Activated CD4-positive, alpha-beta T cell treated with anti-CD3 and anti-CD28 coated beads, Interleukin-2, amount 50 U/mL, for 24 hours (primary cell): ENCODE results near the gene C1QTNF8.

ENCODE experiments used
- DNase-seq, 2 donors: peaks; one replicate each; pipeline ENCODE4 v3.0.0-alpha.2; 2020; ENCODE audit warnings: low read depth in 1 of 2, low spot score in 1 of 2

The C1QTNF8 gene

GRCh38 chr16:1127971-1128715 lies 32.1 kb upstream of the C1QTNF8 start:
- DNase-seq: no peak

- DNase-seq: no peak
These were observed 31.1 kb upstream of the C1QTNF8 start for GRCh38 chr16:1127101-1127500.

GRCh38 chr16:1126586-1126985 lies 30.5 kb upstream of the C1QTNF8 start:
- DNase-seq: no peak

GRCh38 chr16:1126044-1126443 lies 30.0 kb upstream of the C1QTNF8 start:
- DNase-seq: no peak

DNA sequence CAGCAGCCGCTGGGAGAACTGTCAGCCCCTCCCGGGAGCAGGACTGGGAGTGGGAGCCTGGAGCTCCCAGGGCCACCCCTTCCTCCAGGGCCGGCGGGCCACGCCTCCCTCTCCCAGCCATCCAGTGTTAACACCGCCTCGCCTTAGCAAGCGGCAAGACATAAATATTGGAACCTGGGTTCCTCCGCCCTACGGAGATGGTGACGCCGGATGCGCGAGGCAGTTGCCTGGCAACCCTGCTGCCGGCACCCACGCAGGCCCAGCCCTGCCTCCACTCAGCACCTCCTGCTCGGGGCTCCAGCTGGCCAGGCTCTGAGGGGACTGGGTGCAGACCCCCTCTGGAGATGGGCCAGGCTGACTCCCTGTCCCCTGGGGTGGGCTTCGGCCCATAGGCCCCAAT lies 29.4 kb upstream of the C1QTNF8 start:
- peak in 1 of 2 donors; percentile 17 for DNase-seq

DNA sequence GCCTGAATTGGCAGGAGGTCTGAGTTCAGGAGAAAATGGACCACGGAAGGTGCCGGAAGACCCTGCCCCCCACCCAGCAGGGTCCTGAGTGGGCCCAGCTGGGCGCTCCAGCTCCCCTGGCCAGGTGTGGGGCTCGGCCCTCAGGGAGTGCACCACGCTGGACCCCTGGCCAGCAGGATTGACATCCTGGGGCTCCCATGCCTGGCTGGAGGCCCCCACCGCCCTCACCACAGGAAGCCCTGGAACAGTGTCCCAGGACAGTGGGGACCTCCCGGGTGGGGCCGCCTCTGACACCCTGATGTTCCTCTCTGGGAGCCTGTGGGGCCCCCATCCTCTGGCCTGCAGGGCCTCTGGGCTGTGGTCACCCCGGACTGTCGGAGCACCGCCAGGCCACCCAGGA lies 28.8 kb upstream of the C1QTNF8 start:
- DNase-seq: no peak

- DNase-seq: no peak
These were observed 28.2 kb upstream of the C1QTNF8 start for GRCh38 chr16:1124291-1124690.

DNA sequence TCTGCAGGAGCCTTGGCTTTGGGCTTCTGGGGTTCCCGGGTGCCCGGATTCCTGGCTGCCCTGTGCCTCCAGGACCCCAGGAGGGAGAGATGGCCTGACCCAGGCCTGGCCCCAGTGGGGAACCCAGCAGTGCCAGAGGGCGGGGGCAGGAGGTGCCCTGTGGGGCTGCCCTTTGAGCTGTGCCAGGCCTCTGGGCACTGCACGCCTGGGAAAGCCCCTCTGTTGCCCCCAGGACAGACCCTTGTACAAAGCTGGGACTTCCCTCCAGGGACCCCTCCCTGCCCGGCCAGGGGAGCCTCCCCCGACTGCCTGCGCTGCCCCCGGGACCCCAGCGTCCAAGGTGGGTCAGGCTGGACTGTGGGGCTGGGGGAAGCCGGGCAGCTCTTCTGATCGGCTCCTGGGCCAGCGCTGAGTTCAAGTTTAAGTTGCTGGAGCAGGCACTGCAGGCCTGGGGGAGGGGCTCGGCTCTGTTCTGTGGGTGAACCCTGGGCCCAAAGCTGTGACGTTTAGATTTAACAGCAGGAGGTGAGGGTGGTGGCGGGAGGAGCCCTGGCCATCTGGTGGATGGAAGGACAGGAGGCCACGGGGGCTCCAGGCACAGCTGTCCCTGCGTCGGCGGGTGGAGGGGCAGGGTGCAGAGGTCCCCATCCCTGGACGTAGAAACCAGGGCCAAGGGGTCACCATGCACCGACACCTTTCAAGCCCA lies 27.6 kb upstream of the C1QTNF8 start:
- no peak for DNase-seq

GRCh38 chr16:1122398-1122765 lies 26.3 kb upstream of the C1QTNF8 start:
- no peak for DNase-seq

GRCh38 chr16:1121601-1122397 lies 25.8 kb upstream of the C1QTNF8 start:
- no peak for DNase-seq

GRCh38 chr16:1121009-1121408 lies 25.0 kb upstream of the C1QTNF8 start:
- no peak for DNase-seq

DNA sequence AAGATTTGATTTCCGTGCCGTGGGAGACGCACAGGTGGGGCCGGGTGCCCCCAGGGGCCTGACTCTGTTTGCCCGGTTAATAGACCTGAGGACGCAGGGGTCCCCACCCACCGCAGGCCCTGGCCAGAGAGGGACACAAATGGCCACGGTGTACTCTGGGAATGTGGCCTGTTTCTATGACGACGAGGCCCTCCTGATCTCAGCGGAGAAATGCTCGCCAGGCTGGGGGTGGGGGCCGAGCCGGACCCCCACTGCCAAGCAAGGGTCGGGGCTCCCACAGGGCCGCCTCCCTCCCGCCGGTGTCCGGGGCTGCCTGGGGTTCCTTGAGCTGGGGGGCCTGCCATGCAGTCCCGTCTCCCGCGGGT lies 24.5 kb upstream of the C1QTNF8 start:
- no peak for DNase-seq

DNA sequence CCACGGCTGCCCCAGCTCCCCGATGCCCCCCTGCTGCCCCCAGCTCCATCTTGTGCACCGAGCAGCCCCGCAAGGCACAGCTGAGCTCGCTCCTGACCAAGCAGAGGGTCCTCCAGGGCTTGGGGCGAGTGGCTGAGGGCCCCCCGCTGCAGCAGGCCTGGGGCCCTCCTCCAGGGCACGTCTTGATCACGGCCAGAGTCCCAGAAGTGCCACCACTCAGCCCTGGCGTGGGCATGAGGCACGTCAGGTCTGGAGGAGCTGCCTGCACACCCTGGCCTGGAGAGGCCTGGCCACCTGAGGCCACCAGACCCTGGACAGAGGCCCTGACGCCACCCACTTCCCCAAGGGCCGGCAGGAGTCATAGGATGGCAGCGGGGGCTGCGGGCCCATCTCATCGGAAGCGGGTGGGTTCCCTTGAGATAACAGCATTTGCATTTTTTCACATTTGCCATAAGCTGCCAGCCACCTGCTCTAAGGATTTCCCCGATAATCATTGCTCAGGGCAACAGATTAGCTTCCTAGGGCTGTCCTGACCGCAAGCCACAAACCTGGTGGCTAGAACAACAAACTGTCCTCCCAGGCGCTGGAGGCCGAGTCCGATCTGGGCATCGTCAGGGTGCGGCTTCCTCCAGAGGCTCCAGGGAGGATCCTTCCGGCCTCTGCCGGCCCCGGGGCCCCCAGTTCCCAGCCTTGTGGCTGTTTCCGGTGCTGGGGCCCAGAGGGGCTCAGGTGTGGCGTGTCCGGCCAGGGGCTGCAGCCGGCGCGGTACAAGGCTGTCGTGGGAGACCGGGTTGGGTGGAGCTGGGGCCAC lies 23.9 kb upstream of the C1QTNF8 start:
- DNase-seq: no peak

GRCh38 chr16:1119129-1119528 lies 23.1 kb upstream of the C1QTNF8 start:
- DNase-seq: no peak

DNA sequence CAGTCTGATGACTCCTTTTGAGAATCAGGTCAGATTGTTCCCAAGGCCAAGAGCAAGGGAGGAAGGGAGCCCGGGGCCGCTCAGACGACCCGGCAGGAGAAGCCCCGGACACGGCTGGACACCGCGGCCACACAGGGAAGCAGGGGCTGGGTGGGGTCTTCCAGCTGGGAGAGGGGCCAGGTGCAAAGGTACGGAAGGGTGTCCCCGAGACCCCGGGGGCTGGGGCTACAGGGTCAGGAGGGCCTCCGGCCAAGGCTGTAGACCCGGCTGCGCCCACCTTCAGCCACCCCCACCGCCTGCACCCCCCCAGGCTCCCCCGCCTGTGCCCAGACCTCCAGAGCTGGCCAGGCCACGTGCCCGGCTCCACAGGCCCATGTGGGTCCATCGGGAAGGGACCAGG lies 21.9 kb upstream of the C1QTNF8 start:
- DNase-seq: no peak

DNA sequence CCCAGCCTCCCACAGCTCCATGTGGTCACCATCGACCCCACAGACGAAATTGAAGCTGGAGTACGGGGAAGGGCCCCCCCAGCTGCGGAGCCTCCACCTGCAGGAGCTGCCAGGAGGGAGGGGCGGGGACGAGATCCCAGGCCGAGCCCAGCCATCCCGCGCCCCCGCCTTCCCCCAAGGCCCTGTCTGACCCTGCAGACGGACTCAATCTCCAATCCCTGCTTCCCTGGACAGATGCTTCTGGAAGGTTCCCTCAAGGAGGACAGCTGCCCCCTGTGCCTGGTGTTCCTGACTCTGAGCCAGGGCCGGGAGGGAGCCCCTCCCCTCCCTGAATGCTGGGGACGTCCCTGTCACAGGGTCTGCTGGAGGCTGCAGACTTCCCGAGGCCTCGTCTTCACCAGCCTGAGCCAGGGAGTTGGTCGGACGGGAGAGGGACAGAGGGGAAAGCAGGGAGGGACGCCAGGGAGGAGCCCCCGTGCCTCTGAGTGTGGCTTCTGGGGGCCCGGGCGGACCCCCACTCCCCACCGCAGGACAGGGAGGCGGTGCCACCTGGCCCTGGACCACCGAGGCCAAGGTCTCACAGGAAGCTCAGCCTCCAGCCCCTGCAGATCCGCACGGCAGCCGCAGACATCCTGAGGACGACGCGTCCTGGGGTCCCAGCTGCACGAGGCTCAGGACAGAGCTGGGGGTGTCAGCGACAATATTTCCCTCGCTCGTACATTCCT lies 21.3 kb upstream of the C1QTNF8 start:
- no peak for DNase-seq

DNA sequence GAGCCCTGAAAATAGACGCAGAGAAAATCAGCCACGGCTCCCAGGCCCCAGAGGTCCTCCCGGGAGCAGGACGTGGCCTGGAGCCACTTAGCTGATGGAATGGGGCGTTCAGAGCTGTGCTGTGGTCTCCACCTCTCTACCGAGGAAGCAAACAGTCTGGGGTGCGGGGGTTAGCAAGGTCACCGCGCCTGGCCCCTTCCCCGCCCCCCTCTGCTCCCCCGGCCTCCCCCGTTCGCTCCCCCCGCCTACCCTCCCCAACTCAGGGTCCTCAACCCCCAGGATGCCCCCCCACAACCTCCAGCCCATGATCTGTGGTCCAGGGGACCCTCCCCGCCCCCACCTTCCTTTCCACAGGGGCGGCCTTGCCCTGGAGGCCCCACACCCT lies 20.6 kb upstream of the C1QTNF8 start:
- DNase-seq: no peak

DNA sequence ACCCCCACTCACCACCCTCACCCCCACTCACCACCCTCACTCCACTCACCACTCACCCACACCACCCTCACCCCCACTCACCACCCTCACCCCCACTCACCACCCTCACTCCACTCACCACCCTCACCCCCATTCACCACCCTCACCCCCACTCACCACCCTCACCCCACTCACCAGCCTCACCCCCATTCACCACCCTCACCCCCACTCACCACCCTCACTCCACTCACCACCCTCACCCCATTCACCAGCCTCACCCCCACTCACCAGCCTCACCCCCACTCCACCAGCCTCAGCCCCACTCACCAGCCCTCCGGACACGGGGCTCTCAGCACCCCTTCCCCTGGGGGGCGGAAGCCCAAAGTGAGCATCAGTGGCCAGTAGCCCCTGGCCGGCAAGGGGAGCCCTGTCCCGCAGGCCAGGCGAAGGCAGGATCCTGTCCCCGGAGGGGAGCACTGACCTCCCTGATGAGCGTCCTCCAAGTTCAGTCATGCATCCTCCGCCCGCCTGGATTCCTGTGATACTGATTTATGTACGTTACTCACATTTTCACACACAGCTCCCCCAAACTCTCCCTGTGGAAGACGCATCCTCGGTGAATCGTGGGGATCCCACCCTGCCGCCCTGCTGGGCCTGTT lies 18.0 kb upstream of the C1QTNF8 start:
- DNase-seq: no peak

DNA sequence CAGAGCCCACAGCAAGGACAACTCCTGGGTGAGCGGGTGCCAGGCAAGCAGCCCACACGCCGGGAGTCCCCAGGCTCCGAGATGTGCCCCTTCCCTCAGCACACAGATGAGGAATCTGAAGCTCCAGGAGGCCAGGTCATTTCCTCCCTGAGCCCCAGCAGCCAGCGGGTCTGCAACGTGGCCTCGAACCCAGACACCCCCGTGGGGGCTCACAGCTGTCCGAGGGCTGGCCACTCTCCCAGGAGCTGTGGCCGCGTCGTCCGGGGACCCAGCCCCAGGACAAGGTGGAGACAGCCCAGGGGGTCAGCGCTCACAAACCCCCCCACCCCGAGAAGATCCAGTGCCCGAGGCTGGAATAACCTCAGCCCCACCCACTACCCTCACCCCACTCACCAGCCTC lies 17.4 kb upstream of the C1QTNF8 start:
- no peak for DNase-seq

GRCh38 chr16:1112506-1113184 lies 16.6 kb upstream of the C1QTNF8 start:
- DNase-seq: no peak
